ENCODE results near the gene APC2.

Gene APC2

DNA sequence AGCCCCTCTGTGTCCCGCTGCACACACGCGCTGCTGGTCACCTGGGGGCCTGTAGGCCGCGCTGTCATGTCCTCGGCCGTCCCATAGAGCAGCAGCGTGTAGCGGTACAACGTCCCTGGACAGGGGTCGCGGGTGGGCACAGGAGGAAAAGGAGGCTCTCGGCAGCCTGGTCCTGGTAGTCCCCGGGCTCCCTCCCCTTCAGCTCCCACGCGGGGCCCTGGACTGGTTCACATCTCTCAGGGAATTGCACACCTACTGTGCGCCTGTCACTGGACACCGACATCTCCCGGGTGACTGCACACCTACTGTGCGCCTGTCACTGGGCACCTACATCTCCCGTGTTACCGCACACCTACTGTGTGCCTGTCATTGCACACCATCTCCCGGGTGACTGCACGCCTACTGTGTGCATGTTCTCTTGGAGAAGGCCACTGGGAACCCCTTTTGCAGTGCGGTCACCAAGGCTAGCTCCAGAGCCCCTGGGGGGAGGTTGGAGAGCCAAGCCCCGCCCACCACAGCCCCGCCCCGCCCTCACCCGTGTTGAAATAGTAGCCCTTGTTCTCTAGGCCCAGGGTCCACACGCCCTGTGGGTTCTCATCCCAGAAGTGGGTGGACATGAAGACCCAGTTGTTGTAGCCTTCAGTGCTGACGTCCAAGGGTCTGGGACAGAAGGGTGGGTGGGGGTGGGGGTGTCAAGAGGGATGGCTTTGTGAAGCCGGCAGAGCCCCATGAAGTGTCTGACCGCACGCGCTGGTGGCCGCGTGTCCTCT is 32.6 kb downstream of the APC2 start:
- H3K27ac ChIP-seq (ENCODE audit: low read depth, low read length) = no peak overlapping the region
- no peak overlapping the region for H3K4me3 ChIP-seq (ENCODE audit: low read length)
- TF ChIP-seq EZH2phosphoT487 (IDR thresholded peaks at IDR 0.05; ENCODE audit: borderline replicate concordance, low read length) = no peak
- TF ChIP-seq, protein P1, sequence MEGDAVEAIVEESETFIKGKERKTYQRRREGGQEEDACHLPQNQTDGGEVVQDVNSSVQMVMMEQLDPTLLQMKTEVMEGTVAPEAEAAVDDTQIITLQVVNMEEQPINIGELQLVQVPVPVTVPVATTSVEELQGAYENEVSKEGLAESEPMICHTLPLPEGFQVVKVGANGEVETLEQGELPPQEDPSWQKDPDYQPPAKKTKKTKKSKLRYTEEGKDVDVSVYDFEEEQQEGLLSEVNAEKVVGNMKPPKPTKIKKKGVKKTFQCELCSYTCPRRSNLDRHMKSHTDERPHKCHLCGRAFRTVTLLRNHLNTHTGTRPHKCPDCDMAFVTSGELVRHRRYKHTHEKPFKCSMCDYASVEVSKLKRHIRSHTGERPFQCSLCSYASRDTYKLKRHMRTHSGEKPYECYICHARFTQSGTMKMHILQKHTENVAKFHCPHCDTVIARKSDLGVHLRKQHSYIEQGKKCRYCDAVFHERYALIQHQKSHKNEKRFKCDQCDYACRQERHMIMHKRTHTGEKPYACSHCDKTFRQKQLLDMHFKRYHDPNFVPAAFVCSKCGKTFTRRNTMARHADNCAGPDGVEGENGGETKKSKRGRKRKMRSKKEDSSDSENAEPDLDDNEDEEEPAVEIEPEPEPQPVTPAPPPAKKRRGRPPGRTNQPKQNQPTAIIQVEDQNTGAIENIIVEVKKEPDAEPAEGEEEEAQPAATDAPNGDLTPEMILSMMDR (IDR thresholded peaks at IDR 0.05; ENCODE audit: low read depth, low read length, poor library complexity, severe bottlenecking) = no peak
- H3K36me3 ChIP-seq (ENCODE audit: control insufficient read depth, low read length) = peaks cover under 1% of the 10 kb centered on the region
- H3K4me1 ChIP-seq (ENCODE audit: control insufficient read depth, low read length) = peaks cover 14% of the 10 kb centered on the region
- H4K20me1 ChIP-seq (ENCODE audit: control insufficient read depth, insufficient read depth, low read depth, low read length) = no peaks in the 10 kb centered on the region
- 0 out of 2 replicates have a peak, but pooled peaks cover 2% of the 10 kb centered on the region for H3F3A ChIP-seq (ENCODE audit: control insufficient read depth, insufficient read depth)
- peaks cover 13% of the 10 kb centered on the region for H3K79me2 ChIP-seq (ENCODE audit: control insufficient read depth, low read length)
- H3K27me3 ChIP-seq (ENCODE audit: control insufficient read depth, low read length) = no peaks in the 10 kb centered on the region
- no peaks in the 10 kb centered on the region for H3K9me2 ChIP-seq (replicated peaks; ENCODE audit: control insufficient read depth, low read length)
- no peaks in the 10 kb centered on the region for H3K9me3 ChIP-seq (ENCODE audit: control insufficient read depth, insufficient read depth, low read length)
- H3K4me2 ChIP-seq (ENCODE audit: low read length) = no peak overlapping the region

DNA sequence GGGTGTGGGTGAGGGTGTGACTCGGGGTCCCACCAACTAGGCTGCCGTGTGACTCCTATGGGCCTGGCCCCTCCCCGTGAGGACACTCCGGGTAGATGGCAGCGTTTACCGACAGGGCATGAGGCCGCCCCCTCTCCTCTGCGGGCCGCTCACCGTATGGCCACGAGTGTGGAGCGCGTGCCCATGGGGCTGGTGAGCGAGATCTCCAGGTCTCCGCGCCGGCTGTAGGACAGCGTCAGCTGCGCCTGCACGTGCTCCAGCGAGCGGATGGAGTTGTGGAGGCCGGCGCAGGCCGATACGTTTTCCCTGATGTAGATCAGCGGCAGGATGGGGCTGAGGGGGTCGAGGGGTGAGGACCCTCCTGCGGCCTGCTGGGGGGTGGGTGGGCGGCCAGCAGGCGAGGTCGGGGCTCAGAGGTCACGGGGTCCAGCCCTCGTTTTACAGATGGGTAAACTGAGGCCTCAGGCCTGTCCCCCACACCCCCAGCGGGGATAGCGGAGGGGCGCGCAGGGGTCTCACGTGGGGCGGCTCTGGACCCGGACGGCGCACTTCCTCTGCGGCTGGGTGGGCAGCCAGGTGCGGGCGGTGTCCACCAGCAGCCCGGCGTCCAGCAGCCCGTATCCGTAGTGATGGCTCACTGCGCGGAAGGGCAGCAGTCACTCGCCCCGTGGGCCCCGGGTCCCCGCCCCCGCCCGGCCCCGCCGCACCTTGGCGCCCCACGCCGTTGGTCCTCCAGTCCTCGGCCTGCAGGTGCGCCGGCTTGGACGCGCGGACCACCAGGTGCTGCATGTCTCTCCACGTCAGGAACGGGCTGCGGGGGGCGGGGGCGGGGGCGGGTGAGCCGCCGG is 33.4 kb downstream of the APC2 start:
- no peak overlapping the region for H3K27ac ChIP-seq (ENCODE audit: low read depth, low read length)
- H3K27me3 ChIP-seq (ENCODE audit: control insufficient read depth, low read length) = no peaks in the 10 kb centered on the region
- no peaks in the 10 kb centered on the region for H3K9me2 ChIP-seq (replicated peaks; ENCODE audit: control insufficient read depth, low read length)
- no peaks in the 10 kb centered on the region for H3K36me3 ChIP-seq (ENCODE audit: control insufficient read depth, low read length)
- no peak overlapping the region for H3K4me2 ChIP-seq (ENCODE audit: low read length)
- H3F3A ChIP-seq (ENCODE audit: control insufficient read depth, insufficient read depth) = 0 out of 2 replicates have a peak, but pooled peaks cover 2% of the 10 kb centered on the region
- TF ChIP-seq, protein P1 (IDR thresholded peaks at IDR 0.05; ENCODE audit: low read depth, low read length, poor library complexity, severe bottlenecking) = no peak
- no peak for TF ChIP-seq EZH2phosphoT487 (IDR thresholded peaks at IDR 0.05; ENCODE audit: borderline replicate concordance, low read length)
- no peaks in the 10 kb centered on the region for H3K9me3 ChIP-seq (ENCODE audit: control insufficient read depth, insufficient read depth, low read length)
- H3K79me2 ChIP-seq (ENCODE audit: control insufficient read depth, low read length) = peaks cover 6% of the 10 kb centered on the region
- H4K20me1 ChIP-seq (ENCODE audit: control insufficient read depth, insufficient read depth, low read depth, low read length) = no peaks in the 10 kb centered on the region
- no peak overlapping the region for H3K4me3 ChIP-seq (ENCODE audit: low read length)
- peaks cover 8% of the 10 kb centered on the region for H3K4me1 ChIP-seq (ENCODE audit: control insufficient read depth, low read length)

DNA sequence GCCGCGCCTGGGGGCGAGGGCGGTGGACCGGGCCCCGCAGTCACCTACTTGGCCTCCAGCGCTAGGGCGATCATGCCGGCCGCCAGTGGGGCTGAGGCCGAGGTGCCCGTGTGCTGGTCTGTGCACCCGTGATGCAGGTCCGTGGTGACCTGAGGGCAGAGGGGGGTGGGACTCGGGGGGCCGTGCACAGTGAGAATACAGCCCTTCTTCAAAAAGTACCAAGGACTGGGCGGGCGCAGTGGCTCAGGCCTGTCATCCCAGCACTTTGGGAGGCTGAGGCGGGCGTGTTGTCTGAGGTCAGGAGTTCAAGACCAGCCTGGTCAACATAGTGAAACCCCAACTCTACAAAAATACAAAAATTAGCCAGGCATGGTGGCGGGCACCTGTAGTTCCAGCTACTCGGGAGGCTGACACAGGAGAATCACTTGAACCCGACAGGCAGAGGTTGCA is 34.1 kb downstream of the APC2 start:
- no peak overlapping the region for H3K4me3 ChIP-seq (ENCODE audit: low read length)
- H3K27me3 ChIP-seq (ENCODE audit: control insufficient read depth, low read length) = no peaks in the 10 kb centered on the region
- H3K9me2 ChIP-seq (replicated peaks; ENCODE audit: control insufficient read depth, low read length) = no peaks in the 10 kb centered on the region
- no peaks in the 10 kb centered on the region for H3K9me3 ChIP-seq (ENCODE audit: control insufficient read depth, insufficient read depth, low read length)
- H3K79me2 ChIP-seq (ENCODE audit: control insufficient read depth, low read length) = no peaks in the 10 kb centered on the region
- TF ChIP-seq, protein P1 (IDR thresholded peaks at IDR 0.05; ENCODE audit: low read depth, low read length, poor library complexity, severe bottlenecking) = no peak
- H3F3A ChIP-seq (ENCODE audit: control insufficient read depth, insufficient read depth) = 0 out of 2 replicates have a peak, but pooled peaks cover 2% of the 10 kb centered on the region
- H3K36me3 ChIP-seq (ENCODE audit: control insufficient read depth, low read length) = no peaks in the 10 kb centered on the region
- no peaks in the 10 kb centered on the region for H4K20me1 ChIP-seq (ENCODE audit: control insufficient read depth, insufficient read depth, low read depth, low read length)
- H3K27ac ChIP-seq (ENCODE audit: low read depth, low read length) = no peak overlapping the region
- H3K4me2 ChIP-seq (ENCODE audit: low read length) = no peak overlapping the region
- H3K4me1 ChIP-seq (ENCODE audit: control insufficient read depth, low read length) = peaks cover 8% of the 10 kb centered on the region

Data from DOHH2 (cell line).